Type B pancreatic cell (in vitro differentiated cells): ENCODE measurements around the gene APBB1. TPM values are rescaled to one million over a fixed set of nuclear protein-coding genes. Genes with fewer than 3 reads are reported as not detected.
A peak's percentile ranks its signal among the peaks of the same experiment; 100 is the strongest.
"Not testable (repeated sequence)": the region's sequence is repeated elsewhere in the genome, so short reads cannot be mapped to it uniquely, and the experiment has no call there.

Source experiments
- DNase-seq: peaks from one replicate; pipeline ENCODE4 v3.0.0; 2021; ENCODE audit warnings: mixed read lengths; ENCODE audit not compliant: unreplicated experiment; ENCODE audit errors: extremely low spot score
- H3K27ac Mint-ChIP-seq: 2 replicates; pipeline ENCODE4 v1.8.0; 2021; ENCODE audit warnings: mild to moderate bottlenecking, mixed read lengths
- H3K27me3 Mint-ChIP-seq: 2 replicates; pipeline ENCODE4 v1.8.0; 2021; ENCODE audit warnings: mixed read lengths
- H3K36me3 Mint-ChIP-seq: 2 replicates; pipeline ENCODE4 v1.8.0; 2021; ENCODE audit warnings: mixed read lengths
- H3K4me1 Mint-ChIP-seq: one replicate; pipeline ENCODE4 v1.8.0; 2021; ENCODE audit warnings: mixed read lengths; ENCODE audit not compliant: unreplicated experiment
- H3K4me3 Mint-ChIP-seq: 2 replicates; pipeline ENCODE4 v1.8.0; 2021; ENCODE audit warnings: mild to moderate bottlenecking, mixed read lengths
- H3K9me3 Mint-ChIP-seq: 2 replicates; pipeline ENCODE4 v1.8.0; 2021; ENCODE audit warnings: mixed read lengths
- total RNA-seq: library from RNA; stranded (reverse); gene quantifications from 2 replicates; pipeline ENCODE4 v1.2.1, GENCODE V29; 2021; ENCODE audit warnings: low replicate concordance
- TF ChIP-seq, protein P1 (sequence below): fragments of 200-600 bp; sonication (generic); conservative IDR thresholded peaks from 2 replicates; pipeline ENCODE4 v1.5.0; 2021; ENCODE audit warnings: antibody characterized with exemption, mild to moderate bottlenecking

APBB1 gene
- total RNA-seq, 1 donor from 2014 or later: 61.6 TPM

DNA sequence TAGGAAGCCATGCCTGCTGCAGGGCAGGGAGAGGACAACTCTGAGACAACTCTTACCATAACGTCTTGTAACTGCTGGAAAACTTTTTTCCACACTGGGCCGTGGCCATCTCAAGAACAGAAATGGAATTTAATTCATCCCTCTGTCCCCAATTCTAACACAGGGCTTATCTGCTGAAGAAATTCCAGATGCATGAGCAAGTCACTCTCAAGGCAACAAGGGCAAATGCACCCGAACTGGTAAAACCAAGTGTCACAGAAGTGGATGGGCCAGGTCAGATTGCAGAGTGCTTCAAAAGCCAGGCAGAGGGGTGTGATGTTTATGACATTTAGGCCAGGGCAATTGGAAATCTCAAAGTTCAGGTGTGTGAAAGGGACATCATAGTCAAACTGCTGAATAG lies 21.3 kb downstream of the APBB1 start:
- peaks cover 17% of the 10 kb centered on the region for H3K36me3 Mint-ChIP-seq
- H3K27me3 Mint-ChIP-seq: no peaks in the 10 kb centered on the region
- DNase-seq: no peak
- TF ChIP-seq, protein P1, sequence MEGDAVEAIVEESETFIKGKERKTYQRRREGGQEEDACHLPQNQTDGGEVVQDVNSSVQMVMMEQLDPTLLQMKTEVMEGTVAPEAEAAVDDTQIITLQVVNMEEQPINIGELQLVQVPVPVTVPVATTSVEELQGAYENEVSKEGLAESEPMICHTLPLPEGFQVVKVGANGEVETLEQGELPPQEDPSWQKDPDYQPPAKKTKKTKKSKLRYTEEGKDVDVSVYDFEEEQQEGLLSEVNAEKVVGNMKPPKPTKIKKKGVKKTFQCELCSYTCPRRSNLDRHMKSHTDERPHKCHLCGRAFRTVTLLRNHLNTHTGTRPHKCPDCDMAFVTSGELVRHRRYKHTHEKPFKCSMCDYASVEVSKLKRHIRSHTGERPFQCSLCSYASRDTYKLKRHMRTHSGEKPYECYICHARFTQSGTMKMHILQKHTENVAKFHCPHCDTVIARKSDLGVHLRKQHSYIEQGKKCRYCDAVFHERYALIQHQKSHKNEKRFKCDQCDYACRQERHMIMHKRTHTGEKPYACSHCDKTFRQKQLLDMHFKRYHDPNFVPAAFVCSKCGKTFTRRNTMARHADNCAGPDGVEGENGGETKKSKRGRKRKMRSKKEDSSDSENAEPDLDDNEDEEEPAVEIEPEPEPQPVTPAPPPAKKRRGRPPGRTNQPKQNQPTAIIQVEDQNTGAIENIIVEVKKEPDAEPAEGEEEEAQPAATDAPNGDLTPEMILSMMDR: no peak
- H3K9me3 Mint-ChIP-seq: no peaks in the 10 kb centered on the region
- H3K4me3 Mint-ChIP-seq: no peak overlapping the region
- peaks cover 16% of the 10 kb centered on the region for H3K4me1 Mint-ChIP-seq
- peak overlapping the region; percentile 71 for H3K27ac Mint-ChIP-seq

DNA sequence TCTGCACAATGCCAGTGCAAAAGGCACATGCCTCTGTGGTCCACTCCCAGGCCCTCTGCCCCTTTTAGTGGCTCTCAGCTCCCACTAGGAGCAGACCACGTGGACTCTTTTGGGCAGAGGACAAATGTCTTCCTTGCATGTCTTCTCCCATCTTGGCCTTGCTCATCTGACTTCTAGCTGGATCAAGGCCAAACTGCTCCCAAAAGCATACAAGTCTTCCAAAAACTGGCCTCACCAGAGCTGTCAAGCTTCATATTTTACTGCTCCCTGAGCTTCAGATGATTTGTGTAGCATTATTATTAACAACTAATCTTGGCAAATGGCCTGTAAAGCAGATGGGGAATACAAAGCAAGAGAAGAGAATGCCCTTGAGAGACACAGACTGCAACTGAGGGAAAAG lies 21.7 kb downstream of the APBB1 start:
- H3K36me3 Mint-ChIP-seq: peaks cover 17% of the 10 kb centered on the region
- H3K4me3 Mint-ChIP-seq: peak overlapping the region; percentile 33
- peak overlapping the region; percentile 71 for H3K27ac Mint-ChIP-seq
- no peaks in the 10 kb centered on the region for H3K27me3 Mint-ChIP-seq
- peaks cover 17% of the 10 kb centered on the region for H3K4me1 Mint-ChIP-seq
- TF ChIP-seq, protein P1: no peak
- no peak for DNase-seq
- H3K9me3 Mint-ChIP-seq: no peaks in the 10 kb centered on the region

DNA sequence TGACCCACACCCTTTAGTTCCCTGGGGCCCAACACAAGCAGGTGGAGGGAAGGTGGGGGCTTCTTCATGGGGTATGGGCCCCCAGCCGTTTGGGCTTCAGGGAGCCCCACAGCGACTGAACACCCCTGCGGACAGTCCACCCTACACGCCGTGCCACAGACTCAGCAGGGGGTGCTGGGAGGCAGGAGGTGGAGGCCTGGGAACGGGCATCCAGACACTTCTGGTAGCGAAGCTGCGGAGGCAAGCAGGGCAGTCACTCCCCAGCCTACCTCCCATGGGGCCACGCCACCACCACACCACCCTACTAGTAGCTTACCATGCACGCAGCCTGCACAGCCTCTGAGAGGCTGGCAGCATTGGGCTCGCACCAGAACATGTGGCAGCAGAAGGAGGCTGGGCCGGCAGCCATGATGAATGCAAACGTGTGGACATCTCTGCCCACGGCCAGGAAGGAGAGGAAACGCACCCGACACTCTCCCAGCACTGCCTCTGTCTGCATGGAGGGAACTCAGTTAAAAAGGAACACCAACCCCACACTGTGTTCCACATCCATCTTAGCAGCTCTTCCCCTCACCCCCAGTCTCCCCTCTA lies 23.3 kb downstream of the APBB1 start:
- peaks cover 17% of the 10 kb centered on the region for H3K36me3 Mint-ChIP-seq
- no peak overlapping the region for H3K4me3 Mint-ChIP-seq
- DNase-seq: no peak
- TF ChIP-seq, protein P1: no peak
- H3K9me3 Mint-ChIP-seq: no peaks in the 10 kb centered on the region
- H3K4me1 Mint-ChIP-seq: peaks cover 23% of the 10 kb centered on the region
- H3K27ac Mint-ChIP-seq: no peak overlapping the region
- H3K27me3 Mint-ChIP-seq: no peaks in the 10 kb centered on the region

DNA sequence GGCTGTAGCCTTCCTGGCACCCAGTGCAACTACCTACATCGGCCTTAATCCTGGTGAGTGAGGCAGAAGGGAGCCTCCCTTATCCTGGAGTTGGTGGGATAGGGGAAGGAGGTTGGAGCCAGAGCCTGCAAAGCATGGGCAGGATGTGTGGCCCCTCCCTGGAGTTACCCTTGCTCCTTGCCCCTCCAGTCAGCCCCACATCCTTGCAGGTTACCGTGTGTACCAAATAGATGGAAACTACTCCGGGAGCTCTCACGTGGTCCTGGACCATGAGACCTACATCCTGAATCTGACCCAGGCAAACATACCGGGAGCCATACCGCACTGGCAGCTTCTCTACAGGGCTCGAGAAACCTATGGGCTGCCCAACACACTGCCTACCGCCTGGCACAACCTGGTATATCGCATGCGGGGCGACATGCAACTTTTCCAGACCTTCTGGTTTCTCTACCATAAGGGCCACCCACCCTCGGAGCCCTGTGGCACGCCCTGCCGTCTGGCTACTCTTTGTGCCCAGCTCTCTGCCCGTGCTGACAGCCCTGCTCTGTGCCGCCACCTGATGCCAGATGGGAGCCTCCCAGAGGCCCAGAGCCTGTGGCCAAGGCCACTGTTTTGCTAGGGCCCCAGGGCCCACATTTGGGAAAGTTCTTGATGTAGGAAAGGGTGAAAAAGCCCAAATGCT lies 24.8 kb downstream of the APBB1 start:
- no peak for DNase-seq
- Mint-ChIP-seq H3K4me3 (no peak overlapping the region), H3K36me3 (peaks cover 9% of the 10 kb centered on the region), H3K27me3 (no peaks in the 10 kb centered on the region), H3K4me1 (peaks cover 34% of the 10 kb centered on the region), H3K27ac (no peak overlapping the region), H3K9me3 (no peaks in the 10 kb centered on the region)
- TF ChIP-seq, protein P1: no peak

DNA sequence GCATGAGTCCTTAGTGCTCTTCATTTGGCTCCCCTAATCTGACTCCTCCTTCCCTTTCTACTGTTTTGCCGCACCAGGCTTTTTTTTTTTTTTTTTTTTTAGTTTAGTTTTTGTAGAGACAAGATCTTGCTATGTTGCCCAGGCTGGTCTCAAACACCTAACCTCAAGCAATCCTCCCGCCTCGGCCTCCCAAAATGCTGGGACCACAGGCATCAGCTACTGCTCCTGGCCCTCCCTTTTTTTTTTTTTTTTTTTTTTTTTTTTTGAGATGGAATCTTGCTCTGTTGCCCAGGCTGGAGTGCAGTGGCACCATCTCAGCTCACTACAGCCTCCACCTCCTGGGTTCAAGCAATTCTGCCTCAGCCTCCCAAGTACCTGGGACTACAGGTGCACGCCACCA lies 26.6 kb downstream of the APBB1 start:
- Mint-ChIP-seq H3K4me1 (peaks cover 35% of the 10 kb centered on the region), H3K4me3 (peak overlapping the region; percentile 62)
- not testable (repeated sequence) for H3K27ac Mint-ChIP-seq, H3K36me3 Mint-ChIP-seq, DNase-seq, H3K9me3 Mint-ChIP-seq, H3K27me3 Mint-ChIP-seq

DNA sequence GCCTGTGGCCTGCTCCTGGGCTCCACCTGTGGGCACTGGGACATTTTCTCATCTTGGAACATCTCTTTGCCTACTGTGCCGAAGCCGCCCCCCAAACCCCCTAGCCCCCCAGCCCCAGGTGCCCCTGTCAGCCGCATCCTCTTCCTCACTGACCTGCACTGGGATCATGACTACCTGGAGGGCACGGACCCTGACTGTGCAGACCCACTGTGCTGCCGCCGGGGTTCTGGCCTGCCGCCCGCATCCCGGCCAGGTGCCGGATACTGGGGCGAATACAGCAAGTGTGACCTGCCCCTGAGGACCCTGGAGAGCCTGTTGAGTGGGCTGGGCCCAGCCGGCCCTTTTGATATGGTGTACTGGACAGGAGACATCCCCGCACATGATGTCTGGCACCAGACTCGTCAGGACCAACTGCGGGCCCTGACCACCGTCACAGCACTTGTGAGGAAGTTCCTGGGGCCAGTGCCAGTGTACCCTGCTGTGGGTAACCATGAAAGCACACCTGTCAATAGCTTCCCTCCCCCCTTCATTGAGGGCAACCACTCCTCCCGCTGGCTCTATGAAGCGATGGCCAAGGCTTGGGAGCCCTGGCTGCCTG lies 27.3 kb downstream of the APBB1 start:
- DNase-seq: no peak
- Mint-ChIP-seq H3K27ac (no peak overlapping the region), H3K36me3 (no peaks in the 10 kb centered on the region), H3K4me3 (peak overlapping the region; percentile 93), H3K27me3 (no peaks in the 10 kb centered on the region), H3K9me3 (no peaks in the 10 kb centered on the region), H3K4me1 (peaks cover 30% of the 10 kb centered on the region)
- TF ChIP-seq, protein P1: no peak
